OCI-M1 (cell line): ENCODE results near the gene GCNT2.
A peak's percentile ranks its signal among the peaks of the same experiment; 100 is the strongest.
"Not testable (repeated sequence)": the region's sequence is repeated elsewhere in the genome, so short reads cannot be mapped to it uniquely, and the experiment has no call there.

Experiments used
- DNase-seq: peaks from one replicate; lab custom pipeline; 2025; lab: John Stamatoyannopoulos, UW

Gene GCNT2

GRCh38 chr6:10547809-10548208, 26.7 kb downstream of the GCNT2 start:
- DNase-seq: no peak

- DNase-seq: no peak
Measured at GRCh38 chr6:10550764-10551163, 29.6 kb downstream of the GCNT2 start.

- no peak for DNase-seq
Measured at GRCh38 chr6:10552270-10552810, 31.2 kb downstream of the GCNT2 start.

GRCh38 chr6:10553871-10554270, 32.7 kb downstream of the GCNT2 start:
- DNase-seq: no peak

- DNase-seq: no peak
Measured at GRCh38 chr6:10554826-10555225, 33.7 kb downstream of the GCNT2 start.

- no peak for DNase-seq
Measured at GRCh38 chr6:10555625-10556309, 34.6 kb downstream of the GCNT2 start.

- no peak for DNase-seq
Measured at GRCh38 chr6:10556589-10556988, 35.4 kb downstream of the GCNT2 start.

GRCh38 chr6:10556992-10557391, 35.8 kb downstream of the GCNT2 start:
- DNase-seq: no peak

GRCh38 chr6:10557913-10558312, 36.8 kb downstream of the GCNT2 start:
- no peak for DNase-seq

GRCh38 chr6:10558565-10558964, 37.4 kb downstream of the GCNT2 start:
- DNase-seq: no peak

- no peak for DNase-seq
Measured at GRCh38 chr6:10559522-10560152, 38.5 kb downstream of the GCNT2 start.

- no peak for DNase-seq
Measured at GRCh38 chr6:10561611-10562199, 40.6 kb downstream of the GCNT2 start.

GRCh38 chr6:10564975-10565673, 44.0 kb downstream of the GCNT2 start:
- no peak for DNase-seq

- no peak for DNase-seq
Measured at GRCh38 chr6:10565913-10566312, 44.8 kb downstream of the GCNT2 start.

- no peak for DNase-seq
Measured at GRCh38 chr6:10567256-10568026, 46.3 kb downstream of the GCNT2 start.

GRCh38 chr6:10569392-10570127, 48.4 kb downstream of the GCNT2 start:
- no peak for DNase-seq

- not testable (repeated sequence) for DNase-seq
Measured at GRCh38 chr6:10575519-10575918, 54.4 kb downstream of the GCNT2 start.

GRCh38 chr6:10576226-10576625, 55.1 kb downstream of the GCNT2 start:
- DNase-seq: no peak

- no peak for DNase-seq
Measured at GRCh38 chr6:10577112-10577511, 56.0 kb downstream of the GCNT2 start.

- DNase-seq: peak; percentile 58
Measured at GRCh38 chr6:10578723-10579122, 57.6 kb downstream of the GCNT2 start.

GRCh38 chr6:10579803-10580202, 58.7 kb downstream of the GCNT2 start:
- no peak for DNase-seq
